B cell (primary cell): ENCODE data around the gene AFAP1L1.

Source experiments
- EZH2 ChIP-seq: IDR thresholded peaks from 2 replicates; pipeline ENCODE4 v1.6.1; 2012; ENCODE audit warnings: borderline replicate concordance, low read depth, mild to moderate bottlenecking, moderate library complexity, low read length; ENCODE audit not compliant: insufficient read depth, poor library complexity, severe bottlenecking
- TF ChIP-seq, protein P1 (sequence below): fragments of 200-600 bp; IDR thresholded peaks from one replicate; pipeline ENCODE4 v1.8.0; 2022; ENCODE audit warnings: antibody characterized with exemption, mild to moderate bottlenecking

DNA sequence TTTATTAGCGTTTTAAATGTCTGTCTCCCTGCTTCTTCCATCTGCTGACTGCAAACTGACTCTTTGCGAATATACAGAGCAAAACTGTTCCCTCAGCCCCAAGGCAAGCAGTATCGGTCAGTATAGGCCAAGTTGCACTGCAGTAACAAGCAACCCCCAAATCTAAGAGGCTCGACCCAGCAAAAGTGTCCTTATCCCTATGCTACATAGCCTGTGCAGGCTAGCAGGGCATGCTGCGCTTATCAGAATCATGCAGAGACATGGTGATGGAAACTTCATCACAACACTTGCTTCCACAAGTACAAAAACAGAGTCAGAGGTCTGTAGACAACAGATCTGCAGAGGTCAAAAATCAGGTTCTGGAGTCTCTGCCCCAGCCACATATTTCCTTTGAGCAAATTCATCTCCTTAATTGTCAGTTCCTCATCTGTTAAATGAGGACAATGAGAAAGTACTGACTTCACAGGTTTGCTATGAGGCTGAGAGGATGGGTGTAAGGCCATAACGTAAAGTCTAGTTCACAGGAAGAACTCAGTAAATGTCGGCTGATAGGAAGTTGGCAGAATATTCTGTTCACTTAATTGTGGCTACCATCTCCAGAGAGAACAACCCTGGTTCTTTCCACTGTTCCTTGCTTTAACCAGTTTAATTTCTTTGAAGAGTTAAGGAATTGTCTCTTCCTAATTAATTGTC, 117.0 kb downstream of the AFAP1L1 start:
- TF ChIP-seq, protein P1, sequence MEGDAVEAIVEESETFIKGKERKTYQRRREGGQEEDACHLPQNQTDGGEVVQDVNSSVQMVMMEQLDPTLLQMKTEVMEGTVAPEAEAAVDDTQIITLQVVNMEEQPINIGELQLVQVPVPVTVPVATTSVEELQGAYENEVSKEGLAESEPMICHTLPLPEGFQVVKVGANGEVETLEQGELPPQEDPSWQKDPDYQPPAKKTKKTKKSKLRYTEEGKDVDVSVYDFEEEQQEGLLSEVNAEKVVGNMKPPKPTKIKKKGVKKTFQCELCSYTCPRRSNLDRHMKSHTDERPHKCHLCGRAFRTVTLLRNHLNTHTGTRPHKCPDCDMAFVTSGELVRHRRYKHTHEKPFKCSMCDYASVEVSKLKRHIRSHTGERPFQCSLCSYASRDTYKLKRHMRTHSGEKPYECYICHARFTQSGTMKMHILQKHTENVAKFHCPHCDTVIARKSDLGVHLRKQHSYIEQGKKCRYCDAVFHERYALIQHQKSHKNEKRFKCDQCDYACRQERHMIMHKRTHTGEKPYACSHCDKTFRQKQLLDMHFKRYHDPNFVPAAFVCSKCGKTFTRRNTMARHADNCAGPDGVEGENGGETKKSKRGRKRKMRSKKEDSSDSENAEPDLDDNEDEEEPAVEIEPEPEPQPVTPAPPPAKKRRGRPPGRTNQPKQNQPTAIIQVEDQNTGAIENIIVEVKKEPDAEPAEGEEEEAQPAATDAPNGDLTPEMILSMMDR = no peak
- no peak for TF ChIP-seq EZH2
